Smooth muscle cell (in vitro differentiated cells): Measurements from ENCODE around the gene DYNC2I2. TPM values are rescaled to one million over a fixed set of nuclear protein-coding genes. Genes with fewer than 3 reads are reported as not detected.

ENCODE experiments used
- DNase-seq: peaks from one replicate; lab custom pipeline; 2025; ENCODE audit not compliant: unreplicated experiment; lab: John Stamatoyannopoulos, UW
- H2AFZ ChIP-seq: fragments of 200-600 bp; sonication (generic); 2 replicates; pipeline ENCODE4 v1.6.0; 2016; ENCODE audit warnings: antibody characterized with exemption, low read depth, mild to moderate bottlenecking
- H3F3A ChIP-seq: fragments of 200-600 bp; sonication (generic); 2 replicates; pipeline ENCODE4 v1.6.0; 2017; ENCODE audit warnings: antibody characterized with exemption, low read depth
- H3K27ac ChIP-seq: fragments of 200-600 bp; sonication (generic); 2 replicates; pipeline ENCODE4 v1.5.1; 2016; ENCODE audit warnings: low read depth, mild to moderate bottlenecking
- H3K27me3 ChIP-seq: fragments of 200-600 bp; sonication (generic); 2 replicates; pipeline ENCODE4 v1.6.1; 2016; ENCODE audit warnings: low read depth, mild to moderate bottlenecking
- H3K36me3 ChIP-seq: fragments of 200-600 bp; sonication (generic); 2 replicates; pipeline ENCODE4 v1.5.1; 2016; ENCODE audit warnings: low read depth
- H3K4me1 ChIP-seq: fragments of 200-600 bp; sonication (generic); 2 replicates; pipeline ENCODE4 v1.5.1; 2016; ENCODE audit warnings: low read depth
- H3K4me2 ChIP-seq: fragments of 200-600 bp; sonication (generic); 2 replicates; pipeline ENCODE4 v1.6.0; 2016; ENCODE audit warnings: mild to moderate bottlenecking
- H3K4me3 ChIP-seq: fragments of 200-600 bp; sonication (generic); 2 replicates; pipeline ENCODE4 v1.5.1; 2016; ENCODE audit warnings: mild to moderate bottlenecking
- H3K79me2 ChIP-seq: fragments of 200-600 bp; sonication (generic); 2 replicates; pipeline ENCODE4 v1.6.0; 2016; ENCODE audit warnings: low read depth, mild to moderate bottlenecking
- H3K9ac ChIP-seq: fragments of 200-600 bp; sonication (generic); 2 replicates; pipeline ENCODE4 v1.6.0; 2016; ENCODE audit warnings: low read depth
- H3K9me3 ChIP-seq: fragments of 200-600 bp; sonication (generic); replicated peaks from 2 replicates; pipeline ENCODE4 v1.5.1; 2016; ENCODE audit warnings: low read depth
- H4K20me1 ChIP-seq: fragments of 200-600 bp; sonication (generic); 2 replicates; pipeline ENCODE4 v1.6.0; 2016; ENCODE audit warnings: low read depth
- WGBS: methylation state at CpG from one replicate; pipeline ENCODE4 v1.1.7; 2016; ENCODE audit warnings: low lambda C conversion rate; 5-methylcytosine and 5-hydroxymethylcytosine counted together
- polyA plus RNA-seq: library from polyadenylated mRNA; unstranded; fragments of >200 nt; fragmentation: Nextera tagmentation; extraction: Ambion mirVana; gene quantifications from 2 replicates; pipeline ENCODE4 v1.2.1, GENCODE V29; 2016
- total RNA-seq: library from RNA; depleted of rRNA; stranded (reverse); fragments of >200 nt; gene quantifications from 2 replicates; pipeline ENCODE4 v1.2.3, GENCODE V29; 2014
- TF ChIP-seq, protein P1 (sequence below): fragments of 200-600 bp; sonication (generic); IDR thresholded peaks from 2 replicates; pipeline ENCODE4 v1.5.1; 2017; ENCODE audit warnings: borderline replicate concordance, mild to moderate bottlenecking, antibody characterized with exemption; ENCODE audit not compliant: insufficient read depth, poor library complexity, severe bottlenecking

Gene DYNC2I2
- total and polyA plus RNA-seq, 2 experiments from 2014 or later, result 23.5 to 50.9 TPM

DNA sequence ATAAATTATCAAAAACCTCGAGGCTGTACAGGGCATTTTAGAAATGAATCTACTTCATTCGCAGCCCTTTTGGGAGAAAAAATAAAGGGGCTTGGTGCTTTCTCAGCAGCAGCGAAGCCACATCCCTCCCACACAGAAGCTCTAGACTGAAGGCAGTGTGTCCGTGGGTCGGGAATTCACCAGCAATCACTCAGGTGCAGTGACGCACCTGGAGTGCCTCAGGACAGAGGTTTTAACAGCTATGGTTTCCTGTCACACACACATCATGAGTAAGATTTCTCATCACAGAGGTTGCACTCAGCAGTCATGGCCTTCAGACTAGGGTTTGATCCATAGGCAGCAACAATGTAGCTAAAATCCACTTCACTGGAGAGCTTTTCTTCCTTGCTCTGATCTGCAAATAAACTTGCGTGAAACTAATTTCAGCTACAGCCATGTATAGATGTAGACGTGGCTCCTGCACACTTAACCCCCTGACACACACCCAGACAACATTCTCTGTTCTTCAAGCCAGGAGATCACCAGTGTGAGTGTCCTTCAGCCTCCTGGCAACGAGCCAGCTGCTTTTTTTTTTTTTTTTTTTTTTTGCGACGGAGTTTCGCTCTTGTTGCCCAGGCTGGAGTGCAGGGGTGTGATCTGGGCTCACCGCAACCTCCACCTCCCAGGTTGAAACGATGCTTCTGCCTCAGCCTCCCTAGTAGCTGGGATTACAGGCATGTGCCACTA, 34.8 kb downstream of the DYNC2I2 start:
- Histone ChIP-seq H3K27me3 (no peaks in the 10 kb centered on the region), H3K4me1 (no peaks in the 10 kb centered on the region), H3K27ac (no peak overlapping the region), H3K79me2 (no peaks in the 10 kb centered on the region), H4K20me1 (peaks cover 5% of the 10 kb centered on the region), H3K4me2 (no peak overlapping the region), H3K4me3 (no peak overlapping the region), H3F3A (no peaks in the 10 kb centered on the region), H3K9me3 (no peaks in the 10 kb centered on the region), H3K9ac (no peak overlapping the region), H3K36me3 (peaks cover 10% of the 10 kb centered on the region), H2AFZ (no peak overlapping the region)
- WGBS, result 94% methylated on average over 14 of the region's 14 CpGs
- TF ChIP-seq, protein P1, sequence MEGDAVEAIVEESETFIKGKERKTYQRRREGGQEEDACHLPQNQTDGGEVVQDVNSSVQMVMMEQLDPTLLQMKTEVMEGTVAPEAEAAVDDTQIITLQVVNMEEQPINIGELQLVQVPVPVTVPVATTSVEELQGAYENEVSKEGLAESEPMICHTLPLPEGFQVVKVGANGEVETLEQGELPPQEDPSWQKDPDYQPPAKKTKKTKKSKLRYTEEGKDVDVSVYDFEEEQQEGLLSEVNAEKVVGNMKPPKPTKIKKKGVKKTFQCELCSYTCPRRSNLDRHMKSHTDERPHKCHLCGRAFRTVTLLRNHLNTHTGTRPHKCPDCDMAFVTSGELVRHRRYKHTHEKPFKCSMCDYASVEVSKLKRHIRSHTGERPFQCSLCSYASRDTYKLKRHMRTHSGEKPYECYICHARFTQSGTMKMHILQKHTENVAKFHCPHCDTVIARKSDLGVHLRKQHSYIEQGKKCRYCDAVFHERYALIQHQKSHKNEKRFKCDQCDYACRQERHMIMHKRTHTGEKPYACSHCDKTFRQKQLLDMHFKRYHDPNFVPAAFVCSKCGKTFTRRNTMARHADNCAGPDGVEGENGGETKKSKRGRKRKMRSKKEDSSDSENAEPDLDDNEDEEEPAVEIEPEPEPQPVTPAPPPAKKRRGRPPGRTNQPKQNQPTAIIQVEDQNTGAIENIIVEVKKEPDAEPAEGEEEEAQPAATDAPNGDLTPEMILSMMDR, result no peak
- DNase-seq, result no peak

DNA sequence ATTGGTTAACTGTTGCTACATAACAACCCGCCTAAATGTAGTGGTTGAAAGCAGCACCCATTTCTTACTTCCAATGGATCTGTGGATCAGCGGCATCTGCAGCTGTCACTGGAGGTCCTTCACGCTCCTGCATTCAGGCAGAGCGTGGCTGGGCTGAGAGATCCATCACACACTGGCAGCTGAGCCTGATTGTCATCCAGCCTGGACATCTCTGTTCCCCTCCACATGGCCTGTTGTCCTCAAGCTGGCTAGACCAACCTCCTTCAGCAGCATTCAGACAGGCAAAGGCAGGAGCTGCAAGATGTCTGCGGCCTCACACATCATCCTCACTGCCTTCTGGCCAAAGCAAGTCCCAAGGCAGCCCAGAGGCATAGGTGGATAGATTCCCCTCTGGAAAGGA, 36.9 kb downstream of the DYNC2I2 start:
- H3K9ac ChIP-seq, result no peak overlapping the region
- no peaks in the 10 kb centered on the region for H3K4me1 ChIP-seq
- no peaks in the 10 kb centered on the region for H3K79me2 ChIP-seq
- peaks cover 5% of the 10 kb centered on the region for H4K20me1 ChIP-seq
- H3F3A ChIP-seq, result no peaks in the 10 kb centered on the region
- H3K4me2 ChIP-seq, result no peak overlapping the region
- peaks cover 22% of the 10 kb centered on the region for H3K36me3 ChIP-seq
- WGBS, result 95% methylated on average over 5 of the region's 5 CpGs
- TF ChIP-seq, protein P1, result no peak
- no peak overlapping the region for H2AFZ ChIP-seq
- no peak overlapping the region for H3K4me3 ChIP-seq
- H3K27ac ChIP-seq, result no peak overlapping the region
- H3K9me3 ChIP-seq, result no peaks in the 10 kb centered on the region
- no peaks in the 10 kb centered on the region for H3K27me3 ChIP-seq
- DNase-seq, result no peak

DNA sequence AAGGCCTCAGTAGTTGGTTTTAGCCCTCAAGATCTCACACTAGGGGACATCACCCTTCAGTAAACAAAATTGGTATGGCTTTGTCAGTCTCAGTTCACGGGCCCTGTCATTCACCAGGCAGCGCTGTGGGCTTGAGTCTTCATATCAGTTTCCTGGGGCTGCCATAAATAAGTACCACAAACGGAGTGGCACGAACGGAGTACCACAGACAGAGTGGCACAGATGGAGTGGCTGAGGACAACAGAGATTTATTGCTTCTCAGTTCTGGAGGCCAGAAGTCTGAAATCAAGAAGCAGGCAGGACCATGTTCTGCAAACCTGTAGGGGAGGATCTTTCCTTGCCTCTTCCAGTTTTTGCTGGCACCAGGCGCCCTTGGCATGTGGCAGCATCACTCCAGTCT, 37.5 kb downstream of the DYNC2I2 start:
- TF ChIP-seq, protein P1, result no peak
- peaks cover 29% of the 10 kb centered on the region for H3K36me3 ChIP-seq

DNA sequence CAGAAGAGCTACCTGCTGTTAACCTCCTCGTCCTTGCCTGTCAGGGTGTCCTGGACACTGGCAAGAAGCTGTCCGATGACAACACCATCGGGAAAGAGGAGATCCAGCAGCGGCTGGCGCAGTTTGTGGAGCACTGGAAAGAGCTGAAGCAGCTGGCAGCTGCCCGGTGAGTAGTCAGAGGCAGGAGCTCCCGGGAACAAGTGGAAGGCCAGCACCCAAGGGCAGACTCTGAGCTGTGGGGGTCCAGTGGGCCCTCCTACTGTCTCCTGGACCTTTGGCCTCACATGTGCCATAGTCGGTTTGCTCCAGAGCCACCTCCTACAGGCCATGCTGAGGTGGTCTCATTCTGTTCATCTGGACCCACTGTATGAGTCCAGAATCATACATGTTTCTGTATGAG, 38.7 kb downstream of the DYNC2I2 start:
- Histone ChIP-seq H3K4me2 (no peak overlapping the region), H3K27ac (no peak overlapping the region), H4K20me1 (peaks cover 5% of the 10 kb centered on the region), H3K27me3 (no peaks in the 10 kb centered on the region), H3K79me2 (no peaks in the 10 kb centered on the region), H2AFZ (no peak overlapping the region), H3K9ac (no peak overlapping the region), H3K4me1 (no peaks in the 10 kb centered on the region), H3F3A (no peaks in the 10 kb centered on the region), H3K4me3 (no peak overlapping the region), H3K9me3 (no peaks in the 10 kb centered on the region), H3K36me3 (peaks cover 40% of the 10 kb centered on the region)
- DNase-seq, result no peak
- TF ChIP-seq, protein P1, result no peak
- 99% methylated on average over 8 of the region's 8 CpGs for WGBS

More for the DNA sequence above, 37.5 kb downstream of the DYNC2I2 start:
- no peak overlapping the region for H2AFZ ChIP-seq
- no peak overlapping the region for H3K27ac ChIP-seq
- H3K4me2 ChIP-seq, result no peak overlapping the region
- no peak for DNase-seq
- no peak overlapping the region for H3K4me3 ChIP-seq
- peaks cover 5% of the 10 kb centered on the region for H4K20me1 ChIP-seq
- no peaks in the 10 kb centered on the region for H3K79me2 ChIP-seq
- H3F3A ChIP-seq, result no peaks in the 10 kb centered on the region
- 98% methylated on average over 6 of the region's 6 CpGs for WGBS
- H3K9ac ChIP-seq, result no peak overlapping the region
- no peaks in the 10 kb centered on the region for H3K9me3 ChIP-seq
- H3K4me1 ChIP-seq, result no peaks in the 10 kb centered on the region
- H3K27me3 ChIP-seq, result no peaks in the 10 kb centered on the region
